ENCODE data around the gene SPEN. TPM values are rescaled to one million over a fixed set of nuclear protein-coding genes. Genes with fewer than 3 reads are reported as not detected.
A peak's percentile ranks its signal among the peaks of the same experiment; 100 is the strongest.

Gene SPEN
- total and polyA plus RNA-seq, 2 of the 4 experiments (the other 2 are of a cell fraction): 7.6 to 15.8 TPM

- dilution Hi-C loops (cut with HindIII; ENCODE audit: low sequenced_read_pairs, unreplicated experiment): no loop called here
- in situ Hi-C loops (cut with MboI; ENCODE audit: low sequenced_read_pairs): no loop called here
Observed at GRCh38 chr1:15941044-15941840, 93.7 kb downstream of the SPEN start.

More at GRCh38 chr1:15941044-15941840, 93.7 kb downstream of the SPEN start:
- H4K5ac ChIP-seq (ENCODE audit: low read depth, low read length): no peak overlapping the region
- H3K9me3 ChIP-seq (ENCODE audit: control insufficient read depth, insufficient read depth, low read length): no peaks in the 10 kb centered on the region
- no peak overlapping the region for H3K56ac ChIP-seq (ENCODE audit: extremely low read depth, insufficient read depth, low read length)
- ATAC-seq (ENCODE audit: low read depth): no peak
- H4K91ac ChIP-seq (ENCODE audit: insufficient read depth, low read depth, low read length): no peak overlapping the region
- no peak overlapping the region for H3K23ac ChIP-seq (ENCODE audit: low read depth, low read length)
- no peak overlapping the region for H3K14ac ChIP-seq (replicated peaks; ENCODE audit: low read depth, low read length)
- H2BK5ac ChIP-seq (ENCODE audit: low read depth, low read length, poor library complexity, severe bottlenecking): no peak overlapping the region
- no peak for DNase-seq
- H3K27me3 ChIP-seq (ENCODE audit: control insufficient read depth, insufficient read depth, low read length): no peaks in the 10 kb centered on the region
- H3K9me1 ChIP-seq (ENCODE audit: insufficient read depth, low read length): peaks cover 25% of the 10 kb centered on the region
- 94% methylated on average over 6 of the region's 13 CpGs; no CpG with 5 or more reads in 1 of the 2 experiments for WGBS, 2 experiments (ENCODE audit: extremely low coverage in 2 of 2, insufficient read length in 1 of 2)
- H3K4me3 ChIP-seq (ENCODE audit: insufficient read depth, low read depth, low read length): no peak overlapping the region
- H2AK9ac ChIP-seq (replicated peaks; ENCODE audit: low read depth, low read length, poor library complexity): peak overlapping the region; percentile 7
- H2BK120ac ChIP-seq (ENCODE audit: low read depth, low read length): no peak overlapping the region
- no TSS peak for BruUV-seq (replicated peaks)
- H4K20me1 ChIP-seq (ENCODE audit: insufficient read depth, low read length): peaks cover 3% of the 10 kb centered on the region; the same call in 1 of the 2 replicates
- intact Hi-C loops (cut with micrococcal nuclease): no loop called here
- no peak overlapping the region for H3K4me2 ChIP-seq (ENCODE audit: low read depth, low read length)
- TF ChIP-seq MAZ (IDR thresholded peaks at IDR 0.05; ENCODE audit: borderline replicate concordance, low read depth, low read length) (no peak), CEBPB (IDR thresholded peaks at IDR 0.05; ENCODE audit: low read depth, low read length) (no peak), MAFK (IDR thresholded peaks at IDR 0.05; ENCODE audit: low read depth, low read length) (no peak)
- no peak overlapping the region for H3K18ac ChIP-seq (ENCODE audit: low read depth, low read length)
- H3K36me3 ChIP-seq (ENCODE audit: control insufficient read depth, insufficient read depth, low read length): peaks cover 72% of the 10 kb centered on the region
- H3K4me1 ChIP-seq (ENCODE audit: control insufficient read depth, insufficient read depth, low read length): peaks cover 14% of the 10 kb centered on the region
- no peak overlapping the region for H2AFZ ChIP-seq (replicated peaks; ENCODE audit: low read length, poor library complexity)
- ChIA-PET CTCF (no interaction called here), POLR2A (ENCODE audit: unreplicated experiment) (no interaction called here)
- no peak overlapping the region for H2BK15ac ChIP-seq (ENCODE audit: low read depth, low read length)
- H3K27ac ChIP-seq (ENCODE audit: insufficient read depth, low read length): no peak overlapping the region; the same call in 1 of the 2 replicates
- peaks cover 11 to 71% of the 10 kb centered on the region in 2 experiments; a peak in 3 of 4 replicates for H3K79me1 ChIP-seq (ENCODE audit: low read depth in 1 of 2, low read length in 2 of 2)
- no peak overlapping the region for H3K9ac ChIP-seq (ENCODE audit: low read depth, low read length)
- H2BK20ac ChIP-seq (ENCODE audit: low read depth, low read length): no peak overlapping the region
- H3K4ac ChIP-seq (ENCODE audit: low read depth, low read length): no peak overlapping the region; the same call in 1 of the 2 replicates
- H4K8ac ChIP-seq (ENCODE audit: low read depth in 2 of 2, low read length in 2 of 2): no peak overlapping the region
- H2AK5ac ChIP-seq (ENCODE audit: low read depth, low read length): 0 out of 2 replicates have a peak overlapping the region, but pooled peaks have one; percentile 5
